HG02571 (cell line): ENCODE data around the gene SLIT1.

Experiments
- ATAC-seq: cut with Tn5 transposase; IDR thresholded peaks from one replicate; pipeline ENCODE4 v1.9.1; 2021; ENCODE audit warnings: mild to moderate bottlenecking, moderate library complexity; ENCODE audit not compliant: unreplicated experiment

SLIT1 gene

DNA sequence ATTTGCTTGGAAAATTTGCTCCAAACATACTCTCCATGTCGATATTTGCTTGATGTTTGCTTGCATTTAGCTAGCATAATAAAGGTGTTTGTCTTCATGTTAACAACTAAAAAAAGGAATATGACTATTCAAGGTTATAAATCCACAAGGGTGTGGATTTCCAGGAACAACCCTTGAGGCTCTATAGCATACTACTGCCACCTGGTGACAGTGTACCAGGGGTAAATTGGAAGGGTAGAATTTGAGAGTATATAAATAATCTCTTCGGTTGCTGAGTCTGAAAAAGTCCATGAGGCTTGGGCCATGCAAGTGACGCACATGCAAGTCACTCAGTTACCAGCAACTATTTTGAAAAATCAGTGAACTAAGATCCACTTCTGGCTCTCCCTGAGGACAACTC is 68.4 kb downstream of the SLIT1 start:
- no peak for ATAC-seq

DNA sequence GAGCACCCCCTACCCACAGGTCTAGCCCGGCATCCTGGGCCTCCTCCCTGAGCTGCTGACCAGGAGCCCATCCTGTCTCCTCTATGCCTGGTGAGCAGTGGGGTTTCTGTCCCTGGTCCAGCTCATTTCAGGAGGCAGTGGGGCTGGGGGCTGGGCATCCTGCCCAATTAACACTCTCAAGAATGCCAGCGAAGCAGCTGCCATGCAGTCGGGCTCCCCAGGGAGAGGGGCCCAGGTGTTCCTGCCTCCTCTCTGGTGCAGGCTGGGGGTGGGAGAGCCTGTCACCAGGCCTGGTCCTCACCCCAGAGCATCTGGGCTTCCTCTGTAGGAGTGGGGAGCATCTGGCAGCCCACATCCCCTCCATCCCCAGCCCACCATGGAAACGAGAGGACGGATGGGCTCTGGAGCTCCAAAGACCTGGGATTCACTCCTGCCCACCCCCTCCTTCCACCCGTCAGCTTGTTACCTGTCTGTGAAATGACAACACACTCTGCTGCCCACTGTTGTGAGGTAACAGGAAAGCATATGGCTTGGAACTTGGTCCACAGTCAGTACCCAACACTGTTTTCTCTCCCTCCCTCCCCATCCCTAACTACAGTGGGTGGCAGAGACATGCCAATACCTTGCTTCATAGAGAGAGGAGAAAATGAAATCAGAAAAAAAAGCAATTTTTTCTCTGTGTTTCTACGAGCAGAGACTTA is 69.1 kb downstream of the SLIT1 start:
- ATAC-seq = no peak

DNA sequence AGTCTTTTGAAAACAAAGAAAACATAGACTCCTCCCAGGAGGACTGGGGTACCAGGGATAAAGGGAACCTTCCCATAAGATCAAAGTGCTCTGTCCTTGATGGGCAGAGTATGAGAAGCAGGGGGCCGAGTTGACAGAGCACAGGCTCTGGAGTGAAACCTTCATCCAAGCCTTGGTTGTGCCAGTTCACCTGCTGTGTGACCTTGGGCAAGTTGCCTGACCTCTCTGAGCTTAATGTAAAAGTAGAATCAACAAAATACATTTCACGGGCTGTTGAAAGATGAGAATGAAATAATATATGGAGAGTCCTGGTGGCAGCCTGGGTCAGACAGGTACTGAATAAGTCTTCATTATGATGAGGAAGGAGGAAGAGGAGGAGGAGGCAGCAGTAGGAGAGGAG is 69.9 kb downstream of the SLIT1 start:
- ATAC-seq = no peak

DNA sequence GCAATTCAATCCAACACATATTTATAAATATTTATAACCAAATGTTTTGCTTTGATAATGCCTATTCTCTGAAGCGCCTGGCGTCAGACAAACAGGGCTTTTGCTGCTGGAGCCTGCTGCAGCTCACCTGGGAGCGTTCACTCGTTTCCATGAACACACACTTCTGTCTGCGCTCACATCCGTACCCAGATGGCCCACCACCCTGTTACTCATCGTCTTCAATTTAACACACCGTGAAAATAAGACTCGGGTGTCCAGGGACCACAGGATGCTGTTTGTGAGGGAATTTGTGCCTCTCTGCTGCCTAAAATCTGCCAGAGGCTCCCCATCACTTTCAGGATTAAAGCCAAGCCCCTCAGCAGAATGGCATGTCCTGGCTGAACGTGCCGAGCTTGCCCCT is 74.1 kb downstream of the SLIT1 start:
- no peak for ATAC-seq

DNA sequence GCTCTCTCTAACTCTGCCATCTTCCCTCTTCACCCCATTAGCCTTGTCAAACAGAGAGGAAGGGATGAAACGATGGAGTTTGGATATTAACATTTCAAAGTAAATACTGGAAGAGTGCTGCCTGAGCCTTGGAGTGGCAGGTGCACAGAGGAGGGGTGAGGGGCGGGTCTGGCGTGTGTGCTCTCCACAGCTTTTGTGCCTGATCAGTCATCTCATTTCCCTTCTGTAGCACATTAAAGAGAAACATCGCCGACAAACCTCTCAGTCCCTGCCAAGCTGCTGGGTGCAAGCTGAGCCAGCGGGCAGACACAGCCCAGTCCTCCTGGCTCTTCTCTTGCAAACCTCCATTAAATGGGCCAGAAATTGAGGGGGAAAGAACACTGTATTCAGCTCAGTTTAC is 76.2 kb downstream of the SLIT1 start:
- ATAC-seq = no peak

DNA sequence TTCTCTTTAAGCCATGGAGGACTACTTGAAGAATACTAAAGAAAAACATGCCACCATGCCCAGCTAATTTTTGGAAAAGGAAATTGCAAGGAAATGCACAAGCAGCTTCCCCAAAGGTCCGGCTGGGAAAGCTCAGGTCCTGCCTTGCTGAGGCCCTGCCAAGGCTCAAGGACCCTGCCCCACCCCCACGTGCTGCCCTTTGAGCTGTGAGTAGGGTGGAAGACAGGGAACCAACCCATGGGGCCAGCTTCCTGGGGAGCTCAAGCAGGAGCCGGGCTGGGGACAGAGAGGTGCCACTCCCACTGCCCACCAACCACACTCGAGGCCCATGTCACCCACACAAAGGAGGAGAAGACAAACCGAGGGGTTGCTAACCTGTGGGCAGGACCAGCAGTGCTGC is 78.2 kb downstream of the SLIT1 start:
- no peak for ATAC-seq

DNA sequence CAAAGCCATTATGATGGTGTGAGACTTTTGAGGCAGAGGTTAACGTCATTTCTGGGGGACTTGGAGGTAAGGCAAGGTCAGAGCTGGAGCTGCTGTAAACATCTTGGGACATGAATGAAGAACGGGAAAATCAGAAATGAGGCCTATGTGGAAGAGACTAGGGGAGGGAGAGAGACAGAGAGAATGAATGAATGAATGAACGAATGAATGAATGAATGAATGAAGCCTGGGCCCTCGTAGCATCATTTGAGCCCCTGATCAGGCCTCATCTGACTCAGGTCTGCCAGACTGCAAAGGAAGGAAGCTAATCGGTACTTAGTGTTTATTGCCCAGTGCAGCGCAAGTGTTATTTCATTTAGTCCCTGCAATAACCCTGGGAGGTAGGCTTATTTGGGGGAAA is 79.6 kb downstream of the SLIT1 start:
- ATAC-seq = no peak

DNA sequence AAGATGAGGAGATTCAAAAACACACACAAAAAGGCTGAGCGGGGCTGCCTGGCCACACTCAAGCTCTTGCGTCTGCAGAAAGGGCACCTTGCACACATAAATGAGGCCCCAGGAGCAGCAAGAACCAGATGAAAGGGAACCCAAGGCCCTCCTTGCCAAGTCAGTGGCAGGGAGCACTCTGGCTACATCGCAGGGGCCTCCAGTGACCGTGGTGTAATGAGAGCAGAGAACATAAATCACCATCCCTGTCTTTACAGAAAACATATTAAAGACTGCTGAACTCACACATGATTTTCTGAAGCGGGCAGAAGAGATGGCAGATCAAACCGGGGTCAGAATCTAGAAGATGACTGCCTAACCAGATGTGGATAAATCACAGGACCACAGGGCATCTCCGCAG is 80.5 kb downstream of the SLIT1 start:
- ATAC-seq = no peak

DNA sequence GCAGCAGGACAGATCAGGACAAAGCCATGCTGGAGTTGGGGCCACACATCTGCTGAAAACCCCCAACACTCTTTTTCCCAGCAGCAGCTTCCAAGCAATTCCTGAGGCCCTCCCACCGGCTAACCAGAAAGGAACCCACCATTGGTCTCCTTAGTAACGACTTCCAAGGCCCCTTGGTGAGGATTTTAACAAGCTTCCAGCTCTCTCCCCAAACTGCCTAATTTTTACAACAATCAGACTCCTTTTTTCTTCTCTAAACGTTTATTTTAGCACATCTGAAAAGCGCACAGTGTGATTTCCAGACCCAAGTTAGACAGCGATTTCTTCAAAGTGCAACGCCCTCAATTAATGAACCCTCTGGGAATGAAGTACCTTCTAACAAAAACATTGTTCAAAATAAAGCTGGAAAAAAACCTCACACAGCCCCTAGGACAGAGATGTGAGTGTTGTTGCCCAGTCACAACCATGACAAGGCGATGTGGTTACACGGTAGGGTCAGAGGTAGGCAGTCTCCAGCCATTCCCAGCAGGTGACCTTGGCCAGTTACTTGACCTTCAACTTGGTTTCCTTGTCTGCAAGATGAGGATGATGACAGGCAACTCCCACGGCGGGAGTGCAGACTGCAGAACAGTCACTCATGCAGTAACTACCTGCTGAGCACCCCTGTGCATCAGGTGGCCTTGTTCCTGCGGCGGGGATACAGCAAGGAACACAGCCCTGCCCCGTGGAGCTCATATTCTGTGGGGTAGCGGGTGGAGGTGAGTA is 82.3 kb downstream of the SLIT1 start:
- no peak for ATAC-seq

DNA sequence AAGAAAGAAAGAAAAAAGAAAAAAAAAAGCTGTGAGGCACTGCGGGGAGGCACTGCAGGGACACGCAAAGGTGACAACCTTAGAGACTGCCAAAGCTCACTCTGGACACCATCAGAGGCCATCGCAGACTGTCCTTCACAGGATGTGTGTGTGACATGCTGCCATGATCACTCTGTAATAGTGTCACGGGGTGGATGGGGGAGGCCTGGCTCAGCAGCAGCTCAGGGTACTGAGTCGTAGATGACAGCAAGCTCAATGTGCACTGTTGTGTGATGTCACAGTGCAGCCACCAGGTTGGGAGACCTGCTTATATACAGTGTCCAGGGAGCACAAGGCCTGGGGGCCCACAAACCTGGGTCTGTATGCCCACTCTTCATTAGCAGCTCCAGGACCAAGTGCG is 83.3 kb downstream of the SLIT1 start:
- no peak for ATAC-seq

DNA sequence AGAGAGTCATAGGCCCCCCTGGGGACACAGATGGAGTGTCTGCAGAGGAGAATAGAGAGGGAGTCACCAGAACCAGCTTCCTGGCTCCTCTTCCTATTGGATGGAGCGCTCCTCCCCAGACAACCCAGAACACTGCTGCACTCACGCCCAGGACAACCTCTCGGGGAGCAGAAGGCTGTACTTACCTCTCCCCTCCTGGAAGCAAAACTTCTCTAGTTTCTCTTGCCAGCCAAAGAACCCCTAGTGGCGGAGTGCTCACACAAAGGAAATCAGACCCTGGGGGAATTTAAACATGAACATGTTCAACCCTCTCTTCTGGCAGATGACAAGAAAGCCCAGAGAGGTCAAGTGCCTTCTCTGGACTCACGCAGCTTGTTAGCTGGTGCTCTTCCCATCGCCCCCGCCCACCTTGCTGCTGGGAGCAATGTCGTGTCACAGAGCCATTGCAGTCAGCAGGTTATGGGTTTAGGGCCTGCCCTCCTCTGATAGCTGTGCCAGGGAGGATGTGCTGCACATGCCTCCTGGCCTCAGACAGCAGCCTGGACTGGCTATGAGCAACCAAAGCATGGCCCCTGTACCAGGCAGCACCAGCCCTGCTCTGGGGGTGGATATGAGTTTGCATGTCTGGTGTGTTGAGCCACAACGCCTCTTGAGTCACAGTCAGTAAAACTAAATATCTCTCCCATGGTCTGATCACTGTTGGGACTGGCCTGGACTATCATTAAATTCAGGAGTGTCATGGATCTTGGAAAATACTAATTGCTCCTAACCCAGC is 84.4 kb downstream of the SLIT1 start:
- no peak for ATAC-seq

DNA sequence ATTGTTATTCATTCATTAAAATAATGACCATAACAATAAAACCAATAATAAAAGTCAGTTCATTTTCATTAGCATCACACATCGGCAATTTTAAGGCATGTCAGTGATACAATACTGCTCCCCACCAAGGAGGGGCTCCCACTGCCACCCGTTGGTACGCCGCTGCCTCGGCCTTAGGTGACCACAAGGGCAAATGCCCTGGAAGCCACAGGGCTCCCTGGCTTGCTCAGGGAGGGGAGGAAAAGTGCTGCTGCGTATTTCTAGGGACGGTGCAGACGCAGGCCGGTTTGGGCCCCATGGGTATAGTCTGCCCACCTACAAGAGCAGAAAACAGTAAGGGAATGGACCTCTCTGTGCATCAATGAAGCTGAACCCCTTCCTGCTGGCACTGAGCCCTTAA is 85.1 kb downstream of the SLIT1 start:
- ATAC-seq = no peak

DNA sequence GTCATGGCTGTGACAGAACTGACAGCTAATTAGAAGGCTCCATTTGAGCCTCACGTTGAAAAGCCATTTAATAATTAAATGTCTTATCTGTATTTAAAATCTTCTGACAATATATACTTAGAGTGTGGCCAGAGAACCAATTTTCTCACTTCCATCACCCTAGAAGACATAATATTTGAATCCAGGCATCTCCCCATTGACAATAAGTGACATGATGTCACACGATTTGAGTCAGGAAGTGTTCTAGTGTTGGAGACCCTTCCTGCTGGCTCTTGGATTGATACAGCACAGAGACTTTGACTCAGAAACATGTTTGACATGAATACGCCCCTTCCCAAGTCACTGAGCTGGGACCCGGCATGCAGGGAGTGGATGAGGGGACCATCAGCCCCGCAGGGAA is 85.9 kb downstream of the SLIT1 start:
- ATAC-seq = no peak

DNA sequence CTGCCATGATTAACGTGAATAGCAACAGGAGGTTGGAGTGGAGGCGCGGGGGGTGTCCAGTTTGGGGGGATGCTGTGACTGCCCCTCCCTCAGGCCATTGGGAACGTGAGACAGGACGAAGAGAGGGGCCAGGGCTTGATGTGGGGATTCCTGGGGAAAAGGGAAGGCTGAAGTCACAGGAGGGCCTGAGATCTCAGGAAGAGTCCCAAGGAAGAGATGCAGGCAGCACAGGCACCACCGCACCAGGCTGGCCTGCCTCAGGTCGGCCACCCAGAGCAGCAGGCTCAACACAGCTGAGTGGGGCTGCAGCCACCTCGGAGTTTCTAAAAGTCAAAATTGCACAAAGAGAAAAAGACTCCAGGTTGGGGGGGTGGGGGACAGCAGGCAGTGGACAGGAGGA is 86.7 kb downstream of the SLIT1 start:
- ATAC-seq = no peak

DNA sequence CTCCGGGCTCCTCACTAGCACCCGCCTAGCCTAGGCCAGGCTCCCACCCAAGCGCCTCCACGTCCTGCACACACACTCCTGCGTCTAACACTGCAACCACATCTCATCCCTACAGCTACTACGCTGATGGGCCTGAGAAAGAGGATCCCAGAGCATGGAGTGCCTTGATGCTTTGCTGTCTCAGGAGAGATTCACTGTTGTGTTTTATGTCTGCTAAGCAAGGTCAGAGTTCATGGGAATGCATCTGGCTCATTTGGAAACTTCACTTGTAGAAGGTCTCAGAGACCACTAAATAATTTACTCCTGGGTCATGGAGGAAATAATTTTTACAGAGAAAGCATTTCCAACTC is 88.7 kb downstream of the SLIT1 start:
- no peak for ATAC-seq

DNA sequence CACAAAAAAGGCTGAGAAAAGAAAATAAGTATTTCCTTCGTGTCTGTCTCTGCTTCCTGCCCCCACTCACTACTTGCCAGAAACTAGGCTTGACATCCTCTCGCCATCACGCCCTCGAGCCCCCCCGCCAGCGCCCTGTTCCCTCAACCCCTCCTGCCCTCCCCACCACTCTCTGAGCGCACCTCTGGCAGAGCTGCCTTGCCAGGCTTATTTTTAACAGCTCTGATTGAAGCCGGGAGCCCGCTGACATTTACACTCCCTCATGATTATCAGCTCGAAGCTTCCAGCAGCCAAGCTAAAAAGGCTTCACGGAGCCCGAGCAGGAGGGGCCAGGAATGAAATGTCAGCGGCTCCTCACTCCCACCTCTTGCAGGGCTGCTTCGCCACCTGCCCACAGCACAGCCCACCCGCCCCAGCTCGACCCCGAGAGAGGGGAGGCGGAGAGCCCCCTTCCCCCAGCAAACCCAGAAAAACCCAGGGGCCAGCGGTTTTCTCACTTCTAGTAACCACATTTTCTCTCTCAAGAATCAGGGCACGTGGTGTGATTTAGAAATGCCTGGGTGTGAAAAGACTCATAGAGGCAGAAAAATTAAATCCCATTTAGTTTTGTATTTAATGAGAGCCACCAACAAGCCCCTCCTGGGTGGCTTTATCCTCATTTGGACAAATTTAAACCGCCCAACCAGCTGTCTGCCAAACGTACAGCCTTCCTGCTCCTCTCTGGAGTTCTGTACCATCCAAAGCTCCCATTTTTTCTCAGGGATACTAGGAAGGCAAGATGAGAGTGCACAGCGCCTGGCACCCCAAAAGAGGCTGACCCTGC is 89.3 kb downstream of the SLIT1 start:
- ATAC-seq = no peak

DNA sequence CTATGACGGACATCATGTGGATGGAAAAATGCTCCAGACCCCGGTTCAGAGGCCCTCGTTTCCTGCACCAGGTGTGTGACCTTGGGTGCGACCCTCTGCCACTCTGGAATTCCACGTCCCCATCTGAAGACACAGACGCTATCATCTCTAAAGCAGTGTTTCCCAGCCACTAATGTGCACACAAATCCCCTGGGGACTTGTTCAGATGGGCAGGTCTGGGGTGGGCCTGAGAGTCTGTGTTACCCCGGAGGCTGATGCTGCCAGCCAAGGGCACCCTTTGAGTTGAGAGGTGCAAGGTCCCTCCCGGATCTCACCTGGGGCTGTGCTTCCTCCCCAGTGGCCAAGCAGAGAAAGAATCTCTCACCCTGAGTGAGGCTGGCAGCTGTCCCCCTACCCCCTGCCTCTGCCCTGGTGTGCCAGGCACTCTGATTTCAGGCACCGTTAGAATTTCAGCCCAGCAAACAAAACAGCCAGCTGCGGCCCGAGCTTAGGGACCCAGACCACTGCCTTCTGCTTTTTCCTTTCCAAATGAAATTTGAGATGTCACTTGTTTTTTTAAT is 90.0 kb downstream of the SLIT1 start:
- no peak for ATAC-seq

DNA sequence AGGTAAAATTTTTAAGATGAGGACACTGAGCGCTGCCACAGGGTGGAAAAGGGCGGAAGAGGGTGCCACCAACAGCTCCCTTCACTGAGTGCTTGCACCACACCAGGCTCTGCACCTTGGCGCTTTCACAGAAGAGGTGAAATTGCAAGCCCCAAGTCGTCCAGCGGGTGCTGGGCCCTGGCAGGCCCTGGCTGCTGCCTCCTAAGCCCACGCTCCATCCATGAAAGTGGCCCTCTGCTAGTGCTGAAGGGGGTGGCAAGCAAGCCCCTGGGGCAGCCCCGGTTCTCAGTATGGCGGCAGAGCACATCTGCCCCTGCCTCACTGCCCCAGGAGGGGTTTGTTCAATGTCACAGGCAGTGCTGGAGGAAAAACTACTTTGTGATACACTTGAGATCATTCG is 95.1 kb downstream of the SLIT1 start:
- ATAC-seq = no peak

DNA sequence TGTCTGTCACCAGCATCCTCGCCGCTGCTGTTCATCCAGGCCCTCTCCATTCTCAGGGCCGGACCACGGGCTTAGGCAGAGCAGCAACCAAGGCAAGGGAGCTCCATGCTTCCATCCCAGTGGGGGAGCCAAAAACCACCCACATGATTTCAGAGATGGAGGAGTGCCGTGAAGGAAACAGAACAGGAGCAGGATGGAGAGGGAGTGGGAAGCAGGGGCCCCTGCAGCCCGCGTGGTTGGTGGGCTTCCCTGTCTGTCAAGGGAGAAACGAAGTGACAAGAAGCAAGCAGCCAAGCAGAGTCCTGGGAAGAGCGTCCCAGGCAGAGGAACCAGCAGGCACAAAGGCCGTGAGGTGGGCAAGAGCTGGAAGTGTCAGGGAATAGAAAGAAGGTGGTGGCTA is 95.7 kb downstream of the SLIT1 start:
- no peak for ATAC-seq

DNA sequence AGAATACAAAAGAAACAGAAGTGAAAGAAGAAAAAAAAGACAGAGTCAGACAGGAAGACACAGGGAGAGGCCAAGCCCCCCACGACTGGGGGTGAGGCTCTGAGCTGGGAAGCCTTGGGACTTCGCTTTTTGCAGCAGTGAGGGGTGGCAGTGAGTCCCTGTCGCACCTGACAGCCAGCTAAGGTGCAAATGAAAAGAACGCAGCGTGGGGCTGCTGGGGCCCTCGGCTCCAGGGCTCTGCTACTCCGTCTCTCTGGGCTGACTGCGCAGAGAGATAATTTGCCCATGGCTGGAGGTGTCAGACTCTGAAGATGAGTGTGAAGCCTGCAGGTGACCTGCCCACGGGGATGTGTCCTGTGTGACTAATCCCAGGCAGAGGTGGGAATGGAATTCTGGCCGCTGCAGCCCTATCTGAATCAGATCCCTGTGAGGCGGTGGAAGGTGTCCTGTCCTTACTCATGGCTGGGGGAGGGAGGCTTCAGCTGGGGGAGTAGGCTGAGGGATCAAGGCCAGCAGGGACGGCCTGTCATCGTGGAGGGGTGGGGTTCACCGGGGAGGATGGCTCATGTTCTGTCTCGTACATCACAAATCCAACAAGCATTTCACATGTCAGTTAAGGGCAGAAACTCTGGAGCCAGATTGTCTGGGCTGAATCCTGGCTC is 96.4 kb downstream of the SLIT1 start:
- ATAC-seq = no peak
